Naive B cell (primary cell): ENCODE measurements around the gene PGS1. TPM values are rescaled to one million over a fixed set of nuclear protein-coding genes. Genes with fewer than 3 reads are reported as not detected.
A peak's percentile ranks its signal among the peaks of the same experiment; 100 is the strongest.

ENCODE experiments used
- ATAC-seq, 2 donors: fragments of 150-1000 bp; cut with Tn5 transposase; 2 replicates each; pipeline ENCODE4 v1.10.0; 2021; ENCODE audit warnings: low read depth in 2 of 2, mild to moderate bottlenecking in 2 of 2, moderate library complexity in 2 of 2
- DNase-seq: peaks from one replicate; pipeline ENCODE4 v3.0.0; 2022
- H3K27ac Mint-ChIP-seq, 6 donors: one replicate each; pipeline ENCODE4 v1.8.0; 2020 to 2022; ENCODE audit warnings: mild to moderate bottlenecking in 6 of 6, mixed read lengths in 6 of 6, moderate library complexity in 5 of 6, inconsistent platforms in 2 of 6
- H3K27me3 Mint-ChIP-seq, 3 donors: one replicate each; pipeline ENCODE4 v1.8.0; 2021 to 2022; ENCODE audit warnings: mixed read lengths in 3 of 3, mild to moderate bottlenecking in 1 of 3
- H3K36me3 Mint-ChIP-seq, 2 donors: one replicate each; pipeline ENCODE4 v1.8.0; 2020 to 2022; ENCODE audit warnings: mixed read lengths in 2 of 2, inconsistent platforms in 1 of 2, mild to moderate bottlenecking in 1 of 2
- H3K4me1 Mint-ChIP-seq, 3 donors: one replicate each; pipeline ENCODE4 v1.8.0; 2020 to 2022; ENCODE audit warnings: mixed read lengths in 3 of 3, inconsistent platforms in 1 of 3, mild to moderate bottlenecking in 1 of 3, moderate library complexity in 1 of 3
- H3K4me3 Mint-ChIP-seq, 8 donors: one replicate each; pipeline ENCODE4 v1.8.0; 2020 to 2022; ENCODE audit warnings: mild to moderate bottlenecking in 8 of 8, mixed read lengths in 8 of 8, moderate library complexity in 8 of 8, inconsistent platforms in 2 of 8
- H3K9me3 Mint-ChIP-seq, 7 donors: one replicate each; pipeline ENCODE4 v1.8.0; 2020 to 2022; ENCODE audit warnings: mixed read lengths in 7 of 7, mild to moderate bottlenecking in 5 of 7, inconsistent platforms in 2 of 7, moderate library complexity in 1 of 7
- polyA plus RNA-seq, 6 donors: library from polyadenylated mRNA; unstranded; fragments of 300-500 nt; fragmentation: Illumina TruSeq; gene quantifications; one replicate each; pipeline ENCODE4 v1.2.3, GENCODE V29; 2021; ENCODE audit warnings: low read depth in 6 of 6

The PGS1 gene
- polyA plus RNA-seq, 6 donors from 2014 or later, result 23.9 to 50.1 (median 29.8) TPM

- Mint-ChIP-seq H3K36me3 (no peaks in the 10 kb centered on the region), H3K27me3 (peaks cover 0 to 10% (median 0%) of the 10 kb centered on the region in 3 donors), H3K4me3 (no peak overlapping the region), H3K9me3 (no peaks in the 10 kb centered on the region), H3K27ac (peak overlapping the region in 2 of 6 donors; percentile 52 to 82), H3K4me1 (peaks cover 4 to 12% (median 7%) of the 10 kb centered on the region in 3 donors)
- ATAC-seq, result no peak
- no peak for DNase-seq
Observed at GRCh38 chr17:78435330-78436005, 57.0 kb downstream of the PGS1 start.

- ATAC-seq, result no peak
- no peaks in the 10 kb centered on the region for H3K9me3 Mint-ChIP-seq
- peaks cover 4 to 12% (median 7%) of the 10 kb centered on the region in 3 donors for H3K4me1 Mint-ChIP-seq
- H3K27me3 Mint-ChIP-seq, result peaks cover 0 to 10% (median 0%) of the 10 kb centered on the region in 3 donors
- no peak for DNase-seq
- no peaks in the 10 kb centered on the region for H3K36me3 Mint-ChIP-seq
- H3K27ac Mint-ChIP-seq, result peak overlapping the region in 5 of 6 donors; percentile 9 to 95 (median 88)
- H3K4me3 Mint-ChIP-seq, result peak overlapping the region in 1 of 8 donors; percentile 64
Observed at GRCh38 chr17:78437508-78438169, 59.2 kb downstream of the PGS1 start.

GRCh38 chr17:78438271-78438691 lies 59.8 kb downstream of the PGS1 start:
- DNase-seq, result no peak

DNA sequence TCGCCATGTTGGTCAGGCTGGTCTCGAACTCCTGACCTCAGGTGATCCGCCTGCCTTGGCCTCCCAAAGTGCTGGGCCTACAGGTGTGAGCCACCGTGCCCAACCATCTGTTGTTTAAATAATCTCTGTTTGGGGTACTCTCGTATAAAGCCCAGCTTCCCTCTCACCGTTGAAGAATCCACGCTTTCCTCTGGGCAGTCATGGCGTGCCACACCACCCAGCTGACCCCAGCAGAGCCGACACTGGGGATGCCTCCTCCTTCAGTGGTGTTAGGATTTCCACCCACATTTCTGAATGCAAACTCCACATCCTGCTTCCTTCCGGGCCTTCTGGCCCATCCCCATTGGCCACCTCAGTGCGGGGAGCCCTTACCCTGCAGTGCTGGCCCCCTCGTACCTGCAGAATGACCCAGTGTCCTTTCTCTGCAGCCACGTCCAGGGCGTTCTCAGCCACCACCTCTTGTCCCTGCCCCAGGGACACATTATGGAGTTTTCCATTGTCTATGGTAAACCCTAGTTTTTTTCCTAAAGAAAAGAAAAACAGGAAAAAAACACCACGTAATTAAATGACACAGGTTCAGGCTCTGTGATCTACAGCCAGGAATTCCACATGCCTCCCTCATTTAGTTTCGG lies 60.4 kb downstream of the PGS1 start:
- DNase-seq (no peak), ATAC-seq (peak; percentile 11 to 34)
- Mint-ChIP-seq H3K36me3 (no peaks in the 10 kb centered on the region), H3K4me3 (peak overlapping the region in 2 of 8 donors; percentile 25 to 29), H3K9me3 (no peaks in the 10 kb centered on the region), H3K27ac (peak overlapping the region; percentile 7 to 95 (median 81)), H3K4me1 (peaks cover 4 to 12% (median 7%) of the 10 kb centered on the region in 3 donors), H3K27me3 (peaks cover 0 to 10% (median 0%) of the 10 kb centered on the region in 3 donors)

More at GRCh38 chr17:78438271-78438691, 59.8 kb downstream of the PGS1 start:
- peak overlapping the region in 5 of 6 donors; percentile 9 to 95 (median 88) for H3K27ac Mint-ChIP-seq
- no peaks in the 10 kb centered on the region for H3K36me3 Mint-ChIP-seq
- no peaks in the 10 kb centered on the region for H3K9me3 Mint-ChIP-seq
- peaks cover 0 to 10% (median 0%) of the 10 kb centered on the region in 3 donors for H3K27me3 Mint-ChIP-seq
- ATAC-seq, result peak; percentile 30 to 43
- peaks cover 4 to 12% (median 7%) of the 10 kb centered on the region in 3 donors for H3K4me1 Mint-ChIP-seq
- peak overlapping the region in 3 of 8 donors; percentile 48 to 88 (median 64) for H3K4me3 Mint-ChIP-seq

DNA sequence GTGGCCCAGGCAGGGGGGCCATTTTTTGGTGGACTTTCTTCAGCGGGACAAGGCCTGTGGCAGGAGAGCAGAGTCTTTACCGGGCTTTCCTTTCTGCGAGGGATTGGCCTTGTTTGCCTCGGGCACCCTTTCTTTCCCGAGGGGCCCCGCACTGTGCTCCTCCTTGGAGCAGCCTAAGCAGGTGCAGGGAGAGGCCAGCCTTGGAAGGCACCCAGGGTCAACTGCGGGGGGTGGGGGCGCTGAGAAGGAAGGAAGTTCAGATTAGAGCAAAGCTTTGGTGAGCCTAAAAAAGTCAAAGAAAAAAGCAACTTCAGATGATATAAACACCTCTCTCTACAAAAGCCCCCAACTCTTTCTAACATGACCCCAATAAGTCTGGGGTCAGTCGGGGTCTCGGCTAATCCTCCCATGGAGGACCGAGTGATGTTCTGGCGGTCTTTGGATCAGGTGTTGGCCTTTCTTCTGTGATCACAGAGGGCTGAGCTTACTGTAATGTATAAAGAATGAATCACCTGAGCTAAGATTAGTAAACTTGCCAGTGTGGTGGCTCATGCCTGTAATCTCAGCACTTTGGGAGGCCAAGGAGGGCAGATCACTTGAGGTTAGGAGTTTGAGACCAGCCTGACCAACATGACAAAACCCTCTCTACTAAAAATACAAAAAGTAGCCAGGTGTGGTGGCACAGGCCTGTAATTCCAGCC lies 63.0 kb downstream of the PGS1 start:
- no peak overlapping the region for H3K27ac Mint-ChIP-seq
- peaks cover 0 to 15% (median 0%) of the 10 kb centered on the region in 3 donors for H3K27me3 Mint-ChIP-seq
- ATAC-seq (no peak), DNase-seq (no peak)
- no peaks in the 10 kb centered on the region for H3K36me3 Mint-ChIP-seq
- H3K9me3 Mint-ChIP-seq, result no peaks in the 10 kb centered on the region
- no peak overlapping the region for H3K4me3 Mint-ChIP-seq
- H3K4me1 Mint-ChIP-seq, result peaks cover 4 to 14% (median 7%) of the 10 kb centered on the region in 3 donors

DNA sequence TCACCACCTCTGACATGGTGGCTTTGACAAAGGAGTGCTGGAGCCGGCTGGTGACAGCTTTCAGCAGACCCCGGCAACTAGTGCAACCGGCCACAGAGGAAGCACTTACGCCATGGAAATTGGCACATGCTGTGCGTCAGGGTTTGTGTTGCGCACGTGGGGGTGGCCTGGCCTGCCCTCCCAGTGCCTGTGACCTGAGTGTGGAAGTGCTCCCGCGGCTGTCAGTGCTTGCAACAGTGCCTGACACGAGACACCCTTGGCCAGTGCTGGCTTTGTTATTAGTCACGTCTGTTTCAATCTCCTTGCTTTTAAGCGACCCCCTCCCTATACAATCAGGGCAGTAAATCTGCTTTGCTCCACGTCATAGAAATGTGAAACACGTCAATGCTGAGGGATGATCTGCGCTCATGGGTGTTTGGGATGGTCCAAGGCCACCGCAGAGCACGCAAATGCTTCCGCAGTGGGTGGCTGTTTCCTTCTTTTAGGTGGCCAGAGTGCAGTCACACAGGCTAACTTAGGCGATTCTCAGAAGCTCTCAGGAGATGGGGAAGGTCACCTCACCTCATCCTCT lies 64.3 kb downstream of the PGS1 start:
- H3K36me3 Mint-ChIP-seq, result no peaks in the 10 kb centered on the region
- H3K4me3 Mint-ChIP-seq, result no peak overlapping the region
- no peak for DNase-seq
- no peaks in the 10 kb centered on the region for H3K9me3 Mint-ChIP-seq
- H3K4me1 Mint-ChIP-seq, result peaks cover 4 to 14% (median 7%) of the 10 kb centered on the region in 3 donors
- ATAC-seq, result no peak
- peaks cover 0 to 10% (median 0%) of the 10 kb centered on the region in 3 donors for H3K27me3 Mint-ChIP-seq
- peak overlapping the region in 1 of 6 donors; percentile 26 for H3K27ac Mint-ChIP-seq

DNA sequence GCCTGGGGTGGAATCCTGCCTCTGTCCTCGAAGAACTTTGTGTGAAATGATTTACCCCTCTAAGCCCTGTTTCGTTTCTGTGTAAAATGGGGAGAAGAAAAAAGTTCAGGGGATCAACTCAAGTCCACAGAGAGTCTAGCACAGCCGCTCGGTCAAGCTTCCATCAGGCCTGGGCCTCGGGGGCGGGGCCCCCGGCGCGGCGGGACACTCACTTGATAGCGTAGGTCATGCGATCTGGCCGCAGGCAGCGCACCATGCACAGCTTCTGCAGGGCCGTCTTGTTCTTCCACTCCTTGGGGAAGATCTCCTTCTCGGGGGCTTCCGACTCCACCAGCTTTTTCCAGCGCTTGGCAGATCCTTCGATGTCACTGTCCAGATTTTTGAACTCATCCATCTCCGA lies 65.9 kb downstream of the PGS1 start:
- peaks cover 0 to 2% (median 0%) of the 10 kb centered on the region in 7 donors for H3K9me3 Mint-ChIP-seq
- DNase-seq (no peak), ATAC-seq (no peak)
- no peak overlapping the region for H3K27ac Mint-ChIP-seq
- peaks cover 0 to 5% (median 0%) of the 10 kb centered on the region in 3 donors for H3K27me3 Mint-ChIP-seq
- H3K4me1 Mint-ChIP-seq, result peaks cover 0 to 3% (median under 1%) of the 10 kb centered on the region in 3 donors
- no peaks in the 10 kb centered on the region for H3K36me3 Mint-ChIP-seq
- no peak overlapping the region for H3K4me3 Mint-ChIP-seq

- Mint-ChIP-seq H3K9me3 (peaks cover 0 to 2% (median 0%) of the 10 kb centered on the region in 7 donors), H3K36me3 (no peaks in the 10 kb centered on the region), H3K4me1 (peaks cover 0 to 3% (median 3%) of the 10 kb centered on the region in 3 donors), H3K4me3 (no peak overlapping the region), H3K27me3 (peaks cover 0 to 5% (median 0%) of the 10 kb centered on the region in 3 donors), H3K27ac (no peak overlapping the region)
- no peak for DNase-seq
- no peak for ATAC-seq
Observed at GRCh38 chr17:78446833-78447232, 68.4 kb downstream of the PGS1 start.

DNA sequence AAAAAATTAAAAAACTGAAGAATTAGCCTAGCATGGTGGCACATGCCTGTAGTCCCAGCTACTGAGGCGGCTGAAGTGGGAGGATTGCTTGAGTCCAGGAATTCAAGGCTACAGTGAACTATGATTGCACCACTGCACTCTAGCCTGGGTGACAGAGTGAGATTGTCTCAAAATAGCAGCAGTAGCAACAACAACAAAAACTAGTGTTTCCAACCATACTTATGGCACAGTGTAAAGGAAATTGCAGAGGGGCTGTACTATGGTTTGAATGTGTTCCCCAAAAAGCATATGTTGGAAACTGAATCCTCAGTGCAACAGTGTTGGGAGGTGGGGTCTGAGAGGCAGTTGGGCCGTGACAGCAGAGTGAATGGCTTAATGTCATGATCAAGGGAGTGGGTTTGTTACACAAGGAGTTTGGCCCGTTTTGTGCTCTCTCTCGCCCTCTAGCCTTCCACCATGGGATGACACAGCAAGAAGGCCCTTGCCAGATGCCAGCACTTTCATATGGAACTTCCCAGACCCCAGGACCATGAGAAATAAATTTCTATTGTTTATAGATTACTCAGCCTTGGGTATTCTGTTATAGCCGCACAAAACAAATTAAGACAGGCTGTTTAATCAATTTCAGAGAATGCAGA lies 70.0 kb downstream of the PGS1 start:
- DNase-seq, result no peak
- no peak for ATAC-seq
- peaks cover 0 to 2% (median 0%) of the 10 kb centered on the region in 7 donors for H3K9me3 Mint-ChIP-seq

GRCh38 chr17:78449983-78450595 lies 71.6 kb downstream of the PGS1 start:
- Mint-ChIP-seq H3K27me3 (peaks cover 0 to 5% (median 0%) of the 10 kb centered on the region in 3 donors), H3K27ac (no peak overlapping the region), H3K36me3 (no peaks in the 10 kb centered on the region), H3K4me1 (peaks cover 0 to 5% (median 3%) of the 10 kb centered on the region in 3 donors), H3K4me3 (no peak overlapping the region), H3K9me3 (peaks cover 0 to 2% (median 0%) of the 10 kb centered on the region in 7 donors)
- DNase-seq (no peak), ATAC-seq (no peak)

More for the DNA sequence above, 70.0 kb downstream of the PGS1 start:
- Mint-ChIP-seq H3K4me3 (no peak overlapping the region), H3K4me1 (peaks cover 0 to 5% (median 3%) of the 10 kb centered on the region in 3 donors), H3K27me3 (peaks cover 0 to 5% (median 0%) of the 10 kb centered on the region in 3 donors), H3K36me3 (no peaks in the 10 kb centered on the region), H3K27ac (no peak overlapping the region)

DNA sequence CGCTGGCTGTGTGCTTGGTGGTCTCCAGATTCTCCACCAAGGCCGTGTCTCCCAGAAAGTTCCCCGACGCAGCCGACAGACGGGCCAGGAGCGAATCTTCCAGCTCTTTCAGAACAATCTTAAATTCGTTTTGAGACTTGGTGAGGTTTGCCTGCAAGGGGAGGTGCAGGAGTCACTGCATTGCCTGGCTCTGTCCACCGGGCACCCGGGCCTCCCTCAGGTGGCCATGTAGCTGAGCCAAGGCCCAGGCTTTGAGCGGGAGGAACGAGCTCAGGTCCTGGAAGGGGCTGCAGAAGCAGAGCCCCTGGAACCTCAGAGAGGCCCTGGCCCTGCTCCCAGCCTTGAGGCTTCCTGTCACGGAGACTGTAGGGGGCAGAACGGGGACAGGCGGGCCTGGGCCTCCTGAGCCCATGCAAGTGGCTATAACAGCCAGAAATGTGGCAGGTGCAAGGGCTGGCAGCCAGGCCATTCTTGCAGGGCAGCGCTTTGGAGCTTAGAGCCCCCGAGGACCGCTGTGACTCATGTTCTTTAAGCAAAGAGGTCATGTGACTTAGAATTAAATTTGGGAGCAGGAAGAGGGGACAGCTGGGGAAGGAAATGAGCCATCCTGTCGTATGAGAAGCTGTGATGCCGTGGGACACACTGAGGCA lies 72.4 kb downstream of the PGS1 start:
- Mint-ChIP-seq H3K27me3 (peaks cover 0 to 5% (median 0%) of the 10 kb centered on the region in 3 donors), H3K4me1 (peaks cover 0 to 5% (median 3%) of the 10 kb centered on the region in 3 donors), H3K36me3 (no peaks in the 10 kb centered on the region), H3K9me3 (peaks cover 0 to 2% (median 0%) of the 10 kb centered on the region in 7 donors), H3K4me3 (no peak overlapping the region), H3K27ac (peak overlapping the region in 1 of 6 donors; percentile 58)
- DNase-seq (no peak), ATAC-seq (no peak)
